ENCODE measurements around the gene PPP2R3C.
"Not testable (repeated sequence)": the region's sequence is repeated elsewhere in the genome, so short reads cannot be mapped to it uniquely, and the experiment has no call there.

PPP2R3C gene

DNA sequence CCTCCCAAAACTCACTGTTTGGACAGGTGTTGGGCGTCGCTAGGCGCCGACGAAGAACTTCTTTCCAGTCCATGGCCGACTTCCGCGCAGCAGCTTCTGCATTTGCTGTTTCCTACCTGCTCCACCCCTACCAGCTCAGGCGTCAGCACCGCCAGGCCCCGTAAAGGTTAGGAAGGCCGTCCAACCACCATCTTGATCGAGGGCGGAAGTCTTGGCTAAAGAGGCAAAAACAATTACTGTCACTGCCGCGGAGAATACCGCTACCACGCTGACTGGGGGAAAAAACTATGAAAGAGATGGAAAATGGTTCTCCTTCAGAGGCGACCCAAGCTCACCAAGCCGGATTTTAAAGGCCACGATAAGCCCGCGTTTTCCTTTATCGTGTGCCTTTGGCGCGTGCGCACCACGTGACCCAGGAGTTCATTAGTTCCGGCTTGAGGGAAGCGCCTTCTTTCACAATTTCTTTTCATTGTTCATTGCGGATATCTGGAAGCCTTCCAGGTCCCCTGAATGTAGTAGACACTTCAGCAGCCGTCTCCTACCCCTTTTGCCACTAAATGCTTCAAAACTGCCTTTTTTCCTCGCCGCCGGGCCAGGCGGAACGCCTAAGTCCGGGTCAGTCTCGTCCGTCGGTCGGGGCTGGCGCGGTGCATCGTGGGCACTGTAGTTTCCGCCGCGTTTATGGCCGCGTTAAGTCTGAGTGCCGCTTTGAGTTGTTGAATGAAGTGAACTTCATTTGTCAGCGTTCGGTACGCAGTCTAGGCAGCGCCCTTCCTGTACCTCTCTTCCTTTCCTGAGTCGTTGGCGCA, at the start of gene PPP2R3C, which contains the start of gene PRORP:
Gene PPP2R3C, minus strand, starts transcription at position 104 of the 809 bp plus-strand sequence. Its CDS starts 31 bp downstream, at position 73.
Gene PRORP, plus strand, starts transcription at position 666 of the 809 bp plus-strand sequence. CDS start 694 bp downstream, outside the sequence.
- intact Hi-C loops (cut with DNase I): loop anchor here (1.0 to 10.0 kb wide), 3 partner anchors 76 to 247 kb away; partner anchors contain the start of genes BAZ1A, FAM177A1 and PSMA6
- DNase-seq: peak; percentile 82 to 98 (median 89)

- no peak for DNase-seq
- intact Hi-C loops (cut with DNase I): no loop called here
Observed at GRCh38 chr14:35167496-35167895, 45.7 kb upstream of the PPP2R3C start.

DNA sequence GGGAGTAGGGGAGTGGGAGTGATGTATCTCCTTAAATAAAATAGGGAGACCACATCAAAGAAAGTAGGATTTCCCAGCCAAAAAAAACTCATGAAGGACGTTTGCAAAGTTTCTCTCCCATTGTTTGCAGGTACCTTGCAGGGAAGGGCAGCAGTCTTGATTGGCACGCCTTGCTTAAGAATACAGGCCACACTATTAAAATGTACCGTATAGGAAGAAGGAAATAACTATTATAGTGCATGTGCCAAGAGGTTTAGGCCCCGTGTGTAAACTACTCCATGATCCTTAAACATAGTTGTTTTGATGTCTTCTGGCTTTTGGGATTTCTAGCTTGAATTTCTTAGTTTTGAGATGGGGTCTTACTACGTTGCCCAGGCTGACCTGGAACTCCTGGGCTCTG, 43.1 kb upstream of the PPP2R3C start:
- intact Hi-C loops (cut with DNase I): no loop called here
- no peak for DNase-seq

DNA sequence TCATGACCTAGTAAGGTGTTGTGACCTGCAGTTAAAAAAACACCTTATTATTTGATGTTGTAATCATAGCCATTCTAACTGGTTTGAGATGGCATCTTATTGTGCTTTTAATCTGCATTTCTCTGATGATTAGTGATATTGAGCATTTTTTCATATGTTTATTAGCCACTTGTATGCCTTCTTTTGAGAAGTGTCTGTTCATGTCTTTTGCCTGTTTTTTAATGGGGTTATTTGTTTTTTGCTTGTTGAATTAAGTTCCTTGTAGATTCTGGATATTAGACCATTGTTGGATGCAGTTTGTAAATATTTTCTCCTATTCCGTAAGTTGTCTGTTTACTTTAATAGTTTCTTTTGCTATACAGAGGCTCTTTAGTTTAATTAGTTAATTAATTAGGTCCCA, 41.6 kb upstream of the PPP2R3C start:
- DNase-seq: no peak
- intact Hi-C loops (cut with DNase I): no loop called here

GRCh38 chr14:35161231-35161630, 39.4 kb upstream of the PPP2R3C start:
- intact Hi-C loops (cut with DNase I): no loop called here
- no peak for DNase-seq

DNA sequence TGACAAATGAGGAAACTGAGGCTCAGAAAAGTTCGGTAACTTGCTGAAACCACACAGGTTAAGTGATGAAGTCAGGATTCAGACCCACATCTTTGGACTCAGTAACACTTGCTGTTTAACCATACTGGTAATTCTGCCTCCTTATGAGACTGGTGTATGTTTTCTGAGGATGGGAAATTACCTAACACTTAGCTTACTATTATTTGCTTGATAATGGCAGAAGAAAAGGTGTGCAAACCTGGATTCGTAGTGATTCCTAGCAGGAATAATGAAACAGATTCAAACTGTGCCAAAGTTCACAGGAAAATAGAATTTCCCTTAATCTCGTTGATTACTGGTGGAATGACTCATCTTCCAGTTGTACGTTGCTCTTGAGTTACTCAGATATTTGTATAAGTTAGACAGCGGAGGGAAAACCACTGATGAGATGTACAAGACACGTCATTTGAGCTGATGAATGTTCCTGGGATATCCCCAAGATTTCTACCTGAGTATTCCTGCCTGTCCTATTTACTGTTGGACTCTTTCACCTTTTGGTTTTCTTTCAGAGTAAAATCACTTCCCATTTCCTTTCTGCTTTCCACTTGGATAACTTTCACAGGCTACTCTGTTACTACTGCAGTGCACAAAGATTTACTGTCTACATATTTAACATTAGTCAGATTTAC, 38.1 kb upstream of the PPP2R3C start:
- DNase-seq: no peak
- intact Hi-C loops (cut with DNase I): no loop called here

- intact Hi-C loops (cut with DNase I): no loop called here
- no peak for DNase-seq
Observed at GRCh38 chr14:35158951-35159653, 37.3 kb upstream of the PPP2R3C start.

DNA sequence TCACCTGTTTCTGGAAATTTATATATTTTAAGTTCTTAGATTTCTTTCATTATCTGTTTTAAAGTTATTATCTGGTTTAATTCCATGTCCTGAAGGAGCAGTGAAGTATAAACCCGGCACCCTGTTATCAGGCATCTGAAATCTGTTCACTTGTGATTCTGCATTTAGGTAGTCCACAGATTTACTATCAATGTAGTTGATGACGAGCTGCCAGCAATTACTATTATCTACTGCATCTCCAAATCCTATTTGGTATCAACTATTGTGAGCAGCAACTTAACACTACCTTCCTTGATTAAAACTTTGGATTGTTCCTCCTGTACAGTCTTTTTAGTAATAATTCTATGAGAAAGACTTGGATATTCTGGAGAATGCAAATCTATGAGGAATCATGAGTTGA, 36.7 kb upstream of the PPP2R3C start:
- no peak for DNase-seq
- intact Hi-C loops (cut with DNase I): no loop called here

DNA sequence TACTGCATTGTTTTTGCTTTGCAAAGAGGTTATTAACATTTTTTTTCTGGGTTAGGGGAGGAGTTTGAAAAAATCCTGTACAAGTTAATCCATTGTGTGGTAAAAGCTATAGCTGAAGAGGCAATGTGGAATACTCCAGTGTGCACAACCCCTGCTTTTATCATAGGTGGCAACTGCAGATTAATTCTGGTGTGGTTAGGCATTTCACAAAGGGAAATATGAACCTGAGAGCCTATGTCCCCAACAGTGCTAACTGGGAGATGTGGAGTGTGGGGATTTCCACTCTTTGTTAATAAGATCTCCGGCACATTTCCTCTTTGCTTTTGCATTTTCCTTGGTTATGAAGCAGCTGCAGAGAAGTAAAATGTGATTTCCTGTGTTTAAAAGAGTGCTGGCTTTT, 34.2 kb upstream of the PPP2R3C start:
- intact Hi-C loops (cut with DNase I): no loop called here
- no peak for DNase-seq

DNA sequence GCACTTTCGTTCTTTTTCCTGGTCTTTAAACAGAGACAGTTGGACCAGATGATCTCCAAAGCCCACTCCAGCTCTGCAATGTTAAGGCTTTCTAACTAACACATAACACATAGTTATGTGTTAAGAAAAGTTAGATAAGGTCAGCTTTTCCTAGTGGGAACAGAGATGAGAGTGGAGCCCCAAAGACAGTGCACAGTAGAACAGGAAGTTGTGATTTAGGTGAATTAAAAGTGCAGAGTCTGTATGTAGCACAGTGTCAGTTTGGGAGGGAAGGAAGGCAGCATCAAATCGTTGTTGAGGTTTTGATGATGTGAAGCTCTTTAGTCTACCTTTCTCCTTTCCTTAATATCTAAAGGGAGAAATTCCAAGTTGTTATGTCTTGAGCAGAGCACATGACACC, 32.2 kb upstream of the PPP2R3C start:
- no peak for DNase-seq

DNA sequence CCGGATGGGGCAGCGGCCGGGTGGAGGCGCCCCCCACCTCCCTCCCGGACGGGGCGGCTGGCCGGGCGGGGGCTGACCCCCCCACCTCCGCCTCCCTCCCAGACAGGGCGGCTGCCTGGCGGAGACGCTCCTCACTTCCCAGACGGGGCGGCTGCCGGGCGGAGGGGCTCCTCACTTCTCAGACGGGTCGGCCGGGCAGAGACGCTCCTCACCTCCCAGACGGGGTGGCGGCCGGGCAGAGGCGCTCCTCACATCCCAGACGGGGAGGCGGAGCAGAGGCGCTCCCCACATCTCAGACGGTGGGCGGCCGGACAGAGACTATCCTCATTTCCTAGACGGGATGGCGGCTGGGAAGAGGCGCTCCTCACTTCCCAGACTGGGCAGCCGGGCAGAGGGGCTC, 30.7 kb upstream of the PPP2R3C start:
- DNase-seq: peak in 1 of 10 donors; percentile 83

More for the DNA sequence above, 32.2 kb upstream of the PPP2R3C start:
- intact Hi-C loops (cut with DNase I): no loop called here

DNA sequence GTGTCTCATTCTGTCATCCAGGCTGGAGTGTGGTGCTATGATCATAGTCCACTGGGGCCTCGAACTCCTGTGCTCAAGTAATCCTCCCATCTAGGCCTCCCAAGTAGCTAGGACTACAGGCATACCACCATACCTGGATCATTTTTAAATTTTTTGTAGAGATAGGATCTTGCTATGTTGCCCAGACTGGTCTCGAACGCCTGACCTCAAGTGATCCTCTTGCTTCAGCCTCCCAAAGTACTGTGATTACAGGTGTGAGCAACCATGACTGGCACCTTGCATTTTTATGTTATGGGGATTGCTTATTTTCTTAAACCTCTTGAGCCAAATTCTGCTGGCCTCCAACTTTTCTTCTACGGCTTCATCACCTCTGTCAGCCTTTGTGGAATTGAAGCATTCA, 27.4 kb upstream of the PPP2R3C start:
- intact Hi-C loops (cut with DNase I): no loop called here

More for the DNA sequence above, 30.7 kb upstream of the PPP2R3C start:
- intact Hi-C loops (cut with DNase I): not testable (repeated sequence)

DNA sequence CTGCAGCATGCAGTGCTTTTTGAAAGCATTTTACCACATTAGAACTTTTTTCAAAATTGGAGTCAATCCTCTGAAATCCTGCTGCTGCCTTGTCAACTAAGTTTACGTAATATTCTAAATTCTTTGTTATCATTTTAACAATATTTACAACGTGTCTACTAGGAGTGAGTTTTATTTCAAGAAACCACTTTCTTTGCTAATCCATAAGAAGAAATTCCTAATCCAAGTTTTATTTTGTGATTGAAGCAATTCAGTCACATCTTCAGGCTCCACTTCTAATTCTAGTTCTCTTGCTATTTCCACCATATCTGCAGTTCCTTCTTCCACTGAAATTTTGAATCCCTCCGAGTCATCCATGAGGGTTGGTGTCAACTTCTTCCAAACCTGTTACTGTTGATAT, 25.9 kb upstream of the PPP2R3C start:
- DNase-seq: no peak
- intact Hi-C loops (cut with DNase I): no loop called here

More for the DNA sequence above, 27.4 kb upstream of the PPP2R3C start:
- no peak for DNase-seq

DNA sequence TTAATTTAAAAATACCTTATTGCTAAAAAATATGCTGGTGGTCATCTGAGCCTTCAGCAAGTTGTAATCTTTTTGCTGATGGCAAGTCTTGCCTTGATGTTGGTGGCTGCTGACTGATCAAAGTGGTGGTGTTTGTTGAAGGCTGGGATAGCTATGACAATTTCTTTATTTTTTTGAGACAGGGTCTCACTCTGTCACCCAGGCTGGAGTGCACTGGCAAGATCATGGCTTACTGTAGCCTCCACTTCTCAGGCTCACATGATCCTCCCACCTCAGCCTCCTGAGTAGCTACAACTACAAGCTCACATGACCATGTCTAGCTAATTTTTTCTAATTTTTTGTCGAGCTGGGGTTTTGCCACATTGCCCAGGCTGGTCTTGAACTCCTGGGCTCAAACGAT, 25.4 kb upstream of the PPP2R3C start:
- no peak for DNase-seq
- intact Hi-C loops (cut with DNase I): no loop called here

GRCh38 chr14:35146711-35147149, 24.9 kb upstream of the PPP2R3C start:
- DNase-seq: no peak
- intact Hi-C loops (cut with DNase I): no loop called here

DNA sequence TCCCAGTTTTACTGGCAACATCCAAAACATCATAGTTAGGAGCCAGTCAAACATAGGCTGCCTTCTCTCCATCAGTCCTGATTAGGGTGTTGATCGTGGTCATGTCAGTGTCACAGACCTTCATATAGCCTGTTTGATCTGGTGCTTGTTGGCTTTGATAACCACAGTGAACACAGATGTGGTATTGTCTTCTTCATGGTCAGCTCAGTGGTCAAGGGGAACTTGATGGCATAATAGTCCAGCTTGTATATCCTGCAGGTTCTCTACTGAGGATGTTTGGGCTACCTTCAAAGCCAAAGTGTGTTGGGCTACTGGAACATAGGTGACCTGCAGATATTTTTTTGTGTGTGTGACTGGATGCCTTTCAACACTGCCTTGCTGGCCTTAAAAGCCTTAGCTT, 22.2 kb upstream of the PPP2R3C start:
- intact Hi-C loops (cut with DNase I): no loop called here
- no peak for DNase-seq

GRCh38 chr14:35140718-35141581, 19.2 kb upstream of the PPP2R3C start:
- intact Hi-C loops (cut with DNase I): loop anchor here (2.0 kb wide), 1 partner anchor 272 kb away; no protein-coding TSS in a partner anchor
- no peak for DNase-seq

DNA sequence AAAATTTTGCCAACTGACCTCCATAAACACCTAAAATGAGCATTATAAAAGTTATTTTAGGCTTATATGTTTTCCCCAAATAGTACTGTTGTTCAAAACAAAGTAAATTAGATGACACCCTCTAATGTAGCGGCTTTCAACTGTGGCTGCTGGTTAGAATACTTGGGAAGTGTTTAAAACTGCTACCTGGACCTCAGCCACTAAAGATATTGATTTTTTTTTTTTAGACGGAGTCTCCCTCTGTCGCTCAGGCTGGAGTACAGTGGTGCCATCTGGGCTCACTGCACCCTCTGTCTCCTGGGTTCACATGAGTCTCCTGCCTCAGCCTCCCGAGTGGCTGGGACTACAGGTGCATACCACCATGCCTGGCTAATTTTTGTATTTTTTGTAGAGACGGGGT, 16.8 kb upstream of the PPP2R3C start:
- no peak for DNase-seq
- intact Hi-C loops (cut with DNase I): no loop called here

GRCh38 chr14:35134329-35135123, 12.7 kb upstream of the PPP2R3C start:
- DNase-seq: no peak
- intact Hi-C loops (cut with DNase I): no loop called here

Measured in posterior cingulate gyrus (tissue), 11 donors.